GM19455 (cell line): Measurements from ENCODE around the gene ESR2.
"Not testable (repeated sequence)": the region's sequence is repeated elsewhere in the genome, so short reads cannot be mapped to it uniquely, and the experiment has no call there.

Experiments used
- ATAC-seq: cut with Tn5 transposase; IDR thresholded peaks from one replicate; pipeline ENCODE4 v1.9.1; 2021; ENCODE audit not compliant: unreplicated experiment

The ESR2 gene

DNA sequence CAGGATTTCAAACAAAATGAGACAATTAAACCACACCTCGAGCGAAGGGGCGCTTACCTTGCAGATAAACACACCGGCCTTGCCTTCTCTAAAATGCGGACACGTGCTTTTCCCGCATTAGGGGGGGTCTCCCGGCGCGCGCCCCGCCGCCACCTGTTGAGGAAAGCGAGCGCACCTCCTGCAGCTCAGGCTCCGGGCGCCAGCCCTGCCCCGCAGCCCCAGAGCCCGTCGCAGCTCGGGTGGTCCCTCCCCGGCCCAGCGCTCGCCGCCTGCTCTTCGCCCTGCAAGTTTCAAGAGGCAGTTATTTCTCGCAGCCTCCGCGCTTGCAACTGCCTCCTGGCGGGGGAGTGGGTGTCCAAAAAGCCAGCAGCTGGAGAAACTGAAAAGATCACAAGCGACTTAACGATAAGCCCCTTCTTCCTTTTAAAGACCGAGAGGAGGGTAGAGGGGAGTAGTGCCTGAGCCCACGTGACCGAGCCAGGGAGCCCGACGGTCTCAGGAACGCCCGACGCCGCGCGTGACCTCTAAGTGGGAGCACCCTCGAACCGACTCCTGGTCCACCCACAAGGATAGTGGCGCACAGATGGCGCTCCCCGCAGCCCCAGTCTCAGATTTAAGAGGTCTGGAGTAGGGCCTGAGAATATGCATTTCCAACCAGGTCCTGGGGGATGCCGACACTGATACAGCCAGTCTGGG is at the start of gene ESR2:
Gene ESR2, minus strand, starts transcription at position 396 of the 696 bp plus-strand sequence. CDS start 11,386 bp downstream, outside the sequence.
- ATAC-seq, result peak; percentile 32

DNA sequence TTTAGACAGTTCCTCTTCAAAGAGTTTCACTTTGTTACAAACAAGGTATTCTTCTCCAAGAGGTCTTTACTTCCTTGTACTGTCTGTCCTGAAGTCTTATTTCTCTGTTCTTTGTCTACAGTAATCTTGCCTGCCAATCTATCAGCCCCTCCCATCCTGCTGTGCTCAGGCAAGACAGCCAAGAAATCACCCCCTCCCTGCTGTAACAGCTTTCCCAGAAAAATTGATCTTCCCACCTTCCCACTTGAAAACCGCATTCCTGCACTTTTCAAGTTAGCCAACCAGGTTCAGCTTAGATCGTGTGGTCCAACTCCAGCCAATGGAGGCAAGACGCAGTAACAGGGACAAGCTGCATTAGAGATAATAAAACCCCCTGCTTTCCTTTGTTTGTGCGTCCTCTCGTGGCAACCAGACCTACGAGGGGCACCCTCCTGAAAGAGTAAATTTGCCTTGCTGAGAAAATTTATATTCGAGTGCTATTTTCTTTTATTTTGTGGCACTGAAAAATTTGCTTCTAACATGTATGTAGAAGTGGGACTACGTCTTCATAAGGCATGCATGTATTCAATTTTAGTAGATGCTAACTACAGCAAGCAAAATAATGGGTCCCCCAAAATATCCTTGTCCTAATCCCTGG is 46.5 kb upstream of the ESR2 start:
- ATAC-seq, result no peak

DNA sequence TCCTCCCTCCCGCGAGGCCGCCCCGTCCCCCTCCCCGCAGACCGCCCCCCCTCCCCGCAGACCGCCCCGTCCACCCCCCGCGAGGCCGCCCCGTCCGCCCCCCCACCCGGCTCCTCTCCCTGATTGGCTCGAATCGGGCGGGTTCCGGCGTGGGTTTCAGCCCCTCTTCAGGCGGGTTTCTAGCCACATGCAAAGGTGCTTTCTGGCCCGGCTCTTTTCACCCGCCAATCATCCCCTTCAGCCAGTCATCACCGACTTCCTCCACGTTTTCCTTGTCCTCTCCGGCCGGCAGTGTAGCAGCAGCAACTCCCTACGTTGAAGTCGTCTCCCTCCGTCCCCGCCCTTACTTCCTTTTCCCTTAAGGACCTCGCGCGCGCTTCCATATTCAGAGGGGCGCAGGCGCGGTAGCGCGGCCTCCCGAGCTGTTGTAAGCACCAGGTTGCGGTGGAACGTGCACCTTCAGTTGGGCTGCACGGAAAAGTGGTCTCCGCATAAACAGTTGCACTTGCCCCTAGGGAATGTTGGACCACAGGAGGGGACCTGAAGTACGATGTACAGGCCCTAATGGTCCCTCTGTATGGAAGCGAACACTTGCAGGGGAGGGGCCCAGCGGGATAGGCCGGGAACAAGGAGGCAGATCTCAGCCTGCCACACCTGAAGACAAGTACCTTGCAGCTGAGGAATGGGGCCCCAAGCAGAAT is 44.6 kb upstream of the ESR2 start:
- ATAC-seq, result peak; percentile 84

DNA sequence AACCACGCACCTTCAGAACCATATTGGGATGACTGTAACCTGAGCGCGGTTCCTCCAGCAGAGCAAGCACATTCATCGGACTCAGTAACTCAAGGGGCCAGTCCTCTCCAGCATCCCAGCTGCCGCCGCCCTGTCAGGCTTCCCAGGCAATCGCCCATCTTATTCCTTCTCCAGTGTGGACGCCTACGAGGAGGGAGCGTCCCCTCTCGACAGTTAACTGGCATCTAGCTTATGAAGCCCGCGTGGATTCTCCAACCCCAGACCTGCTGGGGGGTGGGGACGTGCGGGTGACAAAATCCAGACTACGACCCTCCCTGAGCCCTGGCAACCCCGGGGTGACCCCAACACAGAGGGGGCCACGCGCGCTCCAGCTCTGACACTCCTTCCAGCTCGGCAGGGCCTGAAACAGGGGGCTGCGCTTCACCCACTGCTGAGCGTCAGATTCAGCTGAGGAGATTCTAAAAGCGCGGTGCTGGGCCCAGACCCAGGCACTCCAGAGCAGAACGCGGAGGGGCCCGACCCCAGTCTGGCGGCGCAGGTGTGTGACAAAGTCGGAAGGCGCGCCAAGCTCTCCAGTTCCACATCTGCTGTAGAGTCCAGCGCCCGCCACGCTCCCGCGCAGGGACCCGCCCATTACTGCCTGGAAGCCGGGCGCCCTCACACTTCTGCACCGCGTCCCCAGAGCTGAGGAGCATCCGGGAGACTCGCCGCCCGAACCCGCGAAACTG is 43.9 kb upstream of the ESR2 start:
- peak; percentile 51 for ATAC-seq

DNA sequence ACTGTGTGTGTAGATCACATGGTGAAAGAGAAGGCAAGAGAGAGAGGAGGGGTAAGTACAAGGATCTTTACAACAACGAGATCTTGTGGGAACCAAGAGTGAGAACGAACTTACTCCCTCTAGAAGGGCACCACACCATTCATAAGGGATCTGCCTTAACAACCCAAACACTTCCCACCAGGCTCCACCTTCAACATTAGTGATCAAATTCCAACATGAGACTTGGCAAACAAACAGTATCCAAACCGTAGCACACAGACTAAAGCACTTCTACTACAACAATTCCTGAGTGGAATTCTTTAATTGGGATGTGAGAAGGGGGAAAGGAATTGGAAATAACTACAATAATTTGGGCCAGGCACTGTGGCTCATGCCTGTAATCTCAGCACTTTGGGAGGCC is 35.0 kb upstream of the ESR2 start:
- ATAC-seq, result no peak

DNA sequence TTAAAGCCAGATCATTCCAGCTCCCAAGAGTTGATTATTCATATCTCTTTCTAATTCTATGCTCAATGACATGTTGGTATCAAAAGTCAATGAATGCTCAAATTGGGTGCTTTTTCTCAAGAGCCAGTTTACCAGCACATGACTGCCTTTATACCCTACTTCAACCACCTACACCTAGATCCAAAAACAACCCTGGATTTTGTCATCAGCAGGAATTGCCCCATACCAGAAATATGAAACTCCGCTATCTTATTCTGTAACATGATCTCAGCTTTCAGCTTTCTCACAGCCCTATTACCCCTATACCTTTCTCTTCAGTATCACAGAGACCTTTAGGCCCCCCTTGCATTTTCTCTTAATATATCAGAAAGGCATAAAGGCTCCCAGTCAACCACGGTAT is 32.3 kb upstream of the ESR2 start:
- ATAC-seq, result no peak

DNA sequence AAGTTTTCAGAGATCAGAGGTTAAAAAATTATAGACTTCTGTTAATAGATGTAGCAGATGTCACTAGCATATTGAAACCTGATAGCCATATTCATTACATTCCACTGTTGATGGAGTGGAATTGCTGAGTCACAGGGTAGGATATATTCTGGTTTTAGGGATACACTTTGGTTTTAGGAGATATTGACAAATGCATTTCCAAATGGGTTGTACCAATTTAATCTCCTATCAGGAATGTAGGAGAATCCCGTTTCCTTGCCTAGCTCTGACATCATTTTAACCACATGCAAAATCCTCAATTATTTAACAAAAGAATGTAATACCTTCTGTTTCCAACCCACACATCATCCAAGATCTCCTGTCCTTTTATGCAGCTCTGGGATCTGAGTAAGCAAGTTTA is 30.7 kb upstream of the ESR2 start:
- no peak for ATAC-seq

DNA sequence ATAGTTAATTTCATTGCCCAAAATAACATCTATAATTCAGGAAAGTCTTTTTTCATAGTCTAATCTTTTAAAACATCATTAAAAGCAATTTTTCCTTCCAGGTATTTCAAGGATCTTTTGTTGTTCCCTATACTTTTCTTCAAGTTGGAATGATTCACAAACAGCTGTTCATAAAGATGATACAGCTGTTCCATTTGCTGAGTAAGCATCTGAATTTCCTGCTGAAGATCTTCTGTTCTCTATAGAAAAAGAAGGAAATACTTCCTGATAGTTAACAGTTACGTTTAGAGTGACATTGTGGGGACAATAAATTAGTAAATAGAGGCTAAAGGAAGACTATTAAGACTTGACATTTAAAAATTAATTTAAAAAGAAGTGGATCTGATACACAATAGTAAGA is 30.3 kb upstream of the ESR2 start:
- no peak for ATAC-seq

DNA sequence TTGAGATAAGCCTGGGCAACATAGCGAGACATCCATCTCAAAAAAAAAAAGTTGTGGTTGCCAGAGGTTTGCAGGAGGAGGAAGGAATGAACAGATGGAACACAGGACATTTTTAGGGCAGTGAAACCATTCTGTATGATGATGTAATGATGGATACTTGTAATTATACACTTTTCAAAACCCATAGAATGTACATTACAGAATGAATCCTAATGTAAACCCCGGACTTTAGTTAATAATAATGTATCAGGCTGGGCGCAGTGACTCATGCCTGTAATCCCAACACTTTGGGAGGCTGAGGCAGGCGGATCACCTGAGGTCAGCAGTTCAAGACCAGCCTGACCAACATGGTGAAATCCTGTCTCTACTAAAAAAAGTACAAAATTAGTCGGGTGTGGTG is 26.2 kb upstream of the ESR2 start:
- ATAC-seq, result not testable (repeated sequence)

DNA sequence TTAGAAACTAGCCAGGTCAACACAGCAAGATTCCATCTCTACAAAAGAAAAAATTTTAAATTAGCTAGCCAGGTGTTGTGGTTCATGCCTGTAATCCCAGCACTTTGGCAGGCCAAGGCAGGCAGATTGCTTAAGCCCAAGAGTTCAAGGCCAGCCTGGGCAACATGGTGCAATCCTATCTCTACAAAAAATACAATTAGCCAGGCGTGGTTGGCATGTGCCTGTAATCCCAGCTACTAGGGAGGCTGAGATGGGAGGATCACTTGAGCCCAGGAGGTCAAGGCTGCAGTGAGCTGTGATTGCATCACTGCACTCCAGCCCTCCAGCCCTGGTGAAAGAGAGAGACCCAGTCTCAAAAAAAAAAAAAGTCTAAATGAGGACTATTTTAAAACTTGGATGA is 24.5 kb upstream of the ESR2 start:
- not testable (repeated sequence) for ATAC-seq

DNA sequence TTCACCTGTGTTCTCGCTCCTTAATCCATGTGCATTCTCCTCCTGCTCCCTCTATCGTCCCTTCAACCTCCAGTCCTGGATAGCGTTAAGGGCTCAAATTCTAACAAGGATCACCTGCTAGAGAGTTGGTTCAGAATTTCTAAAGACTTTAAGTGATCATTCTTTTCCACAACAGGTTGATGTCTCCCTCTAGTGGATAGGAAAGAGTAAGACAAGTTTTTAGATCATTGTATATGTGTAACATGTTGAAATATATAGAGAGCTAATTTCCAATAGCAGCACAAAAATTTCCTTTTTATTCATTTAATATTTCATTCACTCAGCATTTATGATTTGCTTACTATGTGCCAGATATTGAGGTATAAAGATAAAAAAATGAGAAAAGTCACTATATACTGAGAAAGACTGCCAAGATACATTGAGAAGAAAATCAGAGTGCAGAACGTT is 9.3 kb upstream of the ESR2 start:
- no peak for ATAC-seq

DNA sequence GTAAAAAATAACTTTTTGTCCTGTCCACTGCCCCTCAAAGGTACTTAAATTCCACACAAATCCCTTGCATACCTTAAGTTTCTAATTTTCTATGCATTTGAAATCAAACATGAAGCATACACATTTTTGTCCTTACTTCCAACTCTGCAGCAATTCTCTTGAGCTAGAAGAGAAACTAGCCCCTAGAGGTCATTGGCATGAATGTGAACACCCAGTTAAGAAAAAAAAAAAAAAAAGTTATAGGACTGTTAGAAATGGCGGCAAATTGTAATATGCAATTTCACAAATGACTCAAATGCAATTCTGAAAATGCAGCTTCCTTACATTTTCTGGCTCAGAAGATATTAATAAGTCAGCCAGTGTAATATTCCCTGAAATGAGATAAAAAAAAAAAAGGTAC is 4.6 kb upstream of the ESR2 start:
- ATAC-seq, result no peak

DNA sequence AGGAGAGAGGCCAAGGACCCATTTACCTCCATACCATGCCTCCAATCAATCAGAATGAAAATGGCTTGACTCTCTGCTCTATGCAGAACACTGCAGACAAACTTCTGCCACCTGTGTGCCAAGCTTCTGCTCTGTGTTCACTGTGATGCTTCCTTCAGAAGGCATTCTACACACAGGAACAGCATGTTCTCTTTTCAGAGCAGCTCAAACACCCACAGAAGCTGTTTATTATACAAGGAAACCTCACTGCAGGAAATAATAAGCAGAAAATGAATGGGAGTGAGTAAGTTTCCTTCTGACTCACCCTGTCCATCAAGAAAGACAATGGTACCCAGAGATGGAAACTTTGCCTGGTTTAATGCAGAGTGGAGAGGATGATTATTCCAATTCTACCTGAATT is 2.4 kb upstream of the ESR2 start:
- no peak for ATAC-seq

DNA sequence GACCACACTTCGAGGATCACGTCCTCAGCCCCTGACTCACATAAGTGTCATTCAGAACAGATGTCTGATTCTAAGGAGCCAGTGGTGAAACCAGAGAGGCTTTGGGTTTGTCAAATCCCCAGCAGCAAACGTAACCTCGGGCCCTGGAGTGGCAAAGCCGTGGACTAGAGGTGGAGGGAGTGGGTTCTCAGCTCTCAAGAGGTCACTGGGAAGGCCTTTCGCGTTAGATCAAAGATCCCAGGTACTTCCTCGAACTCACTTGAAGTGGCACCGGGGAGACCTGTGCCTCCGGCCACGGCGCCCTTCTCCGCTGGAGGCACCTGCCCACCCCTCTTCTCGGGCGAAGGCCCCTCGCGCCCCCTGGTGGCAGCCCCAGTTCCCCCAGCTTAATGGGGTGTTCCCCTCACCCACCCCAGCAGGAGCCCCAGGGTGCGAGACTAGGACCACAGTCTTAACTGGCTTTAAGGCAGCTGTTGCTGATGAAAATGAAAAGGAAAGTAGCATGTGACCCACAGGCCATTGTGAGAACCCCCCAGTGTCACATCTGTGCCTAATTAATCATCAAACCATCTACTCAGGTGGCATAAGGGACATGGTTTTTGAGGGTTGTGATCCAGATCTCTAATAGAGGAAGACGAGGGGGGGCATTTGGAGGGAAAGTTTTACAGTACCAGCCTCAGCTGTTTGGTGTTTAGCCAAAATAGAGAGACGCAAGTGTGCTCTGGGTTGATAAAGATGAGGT is 672 bp upstream of the ESR2 start:
- peak; percentile 83 for ATAC-seq

DNA sequence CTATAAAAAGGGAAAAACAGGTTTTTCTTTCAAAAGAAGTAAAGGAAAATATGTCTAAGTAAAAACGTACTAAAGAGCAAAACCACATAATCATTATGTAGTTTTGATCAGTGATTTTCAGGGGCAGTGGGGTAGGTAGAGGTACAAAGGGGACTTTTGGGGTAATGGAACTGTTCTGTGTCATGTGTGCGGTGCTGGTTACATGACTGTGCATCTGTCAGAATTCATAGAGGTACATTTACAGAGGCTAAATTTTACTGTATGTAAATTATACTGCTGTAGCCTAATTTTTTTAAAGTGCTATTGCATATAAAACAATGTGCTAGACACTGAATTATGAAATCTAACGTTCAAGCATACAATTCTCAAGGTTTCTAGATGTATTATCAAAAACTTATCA is 2.0 kb downstream of the ESR2 start:
- ATAC-seq, result no peak

DNA sequence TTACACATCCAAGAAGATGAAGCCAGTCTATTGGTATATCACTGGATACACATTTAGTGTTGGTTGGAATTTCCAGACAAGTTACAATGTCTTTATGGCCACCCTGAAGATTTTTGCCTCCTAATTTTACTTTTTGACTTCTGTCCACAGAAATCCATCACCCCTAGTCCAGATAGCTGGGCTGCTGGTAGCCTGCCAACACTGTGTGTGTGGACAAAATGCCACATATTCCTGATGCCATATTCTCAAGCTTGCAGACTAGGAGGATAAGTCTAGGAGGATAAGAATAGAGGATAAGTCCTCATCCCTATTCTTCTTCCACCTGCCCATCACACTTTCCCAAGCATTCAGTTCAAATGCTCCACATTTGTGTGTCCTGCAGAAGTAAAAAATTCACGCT is 4.6 kb downstream of the ESR2 start:
- ATAC-seq, result no peak

DNA sequence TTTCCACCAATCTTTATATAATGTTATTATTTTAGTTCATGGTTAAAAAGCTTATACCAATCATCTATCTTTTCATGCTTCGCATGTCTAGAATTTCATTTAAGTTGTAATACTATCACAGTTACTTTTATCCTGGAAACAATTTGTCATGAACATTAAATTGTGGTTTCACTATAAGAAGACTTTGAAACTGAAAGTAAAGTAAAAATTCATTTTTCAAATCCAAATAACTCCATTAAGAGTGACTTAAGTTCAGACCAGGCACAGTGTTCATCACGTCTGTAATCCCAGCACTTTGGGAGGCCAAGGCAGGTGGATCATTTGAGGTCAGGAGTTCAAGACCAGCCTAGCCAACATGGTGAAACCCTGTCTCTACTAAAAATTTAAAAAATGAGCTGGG is 12.4 kb downstream of the ESR2 start:
- ATAC-seq, result no peak

DNA sequence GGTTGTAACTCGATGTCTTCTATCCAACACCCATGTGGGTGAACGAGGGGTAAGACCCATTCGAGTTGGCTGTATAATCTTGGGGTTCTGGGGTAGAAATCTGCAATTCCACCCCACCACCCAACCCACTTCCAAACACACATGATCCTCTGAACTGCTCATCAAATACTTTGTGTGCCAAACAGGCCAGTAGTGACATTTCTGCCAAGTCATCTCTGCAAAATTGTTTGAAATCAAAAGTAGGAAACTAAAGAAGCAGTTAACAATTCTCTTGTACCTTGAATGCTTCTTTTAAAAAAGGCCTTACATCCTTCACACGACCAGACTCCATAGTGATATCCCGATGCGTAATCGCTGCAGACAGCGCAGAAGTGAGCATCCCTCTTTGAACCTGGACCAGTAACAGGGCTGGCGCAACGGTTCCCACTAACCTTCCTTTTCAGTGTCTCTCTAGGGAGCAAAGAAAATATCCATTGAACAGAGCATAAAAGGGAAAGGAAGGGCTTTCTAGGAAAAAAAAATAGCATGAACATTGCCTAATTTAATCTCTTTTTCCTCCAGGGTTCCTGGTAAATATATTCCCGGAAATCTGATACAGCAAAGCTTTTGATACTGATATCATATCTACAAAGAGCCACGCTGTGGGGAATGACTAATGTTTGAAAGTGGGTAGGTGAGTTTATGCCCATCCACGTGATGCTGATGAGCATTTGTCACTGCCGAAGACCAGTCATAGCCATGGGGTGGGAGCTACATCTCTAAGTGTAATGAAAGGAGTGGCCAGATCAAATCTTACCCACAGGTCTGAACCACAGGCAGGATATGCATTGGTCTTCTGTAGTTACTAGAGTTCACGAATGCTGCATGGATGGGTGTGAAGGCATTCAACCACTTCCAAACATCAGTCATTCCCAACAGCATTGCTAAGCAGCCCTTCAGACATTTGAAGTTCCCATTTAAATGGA is 14.2 kb downstream of the ESR2 start:
- no peak for ATAC-seq

DNA sequence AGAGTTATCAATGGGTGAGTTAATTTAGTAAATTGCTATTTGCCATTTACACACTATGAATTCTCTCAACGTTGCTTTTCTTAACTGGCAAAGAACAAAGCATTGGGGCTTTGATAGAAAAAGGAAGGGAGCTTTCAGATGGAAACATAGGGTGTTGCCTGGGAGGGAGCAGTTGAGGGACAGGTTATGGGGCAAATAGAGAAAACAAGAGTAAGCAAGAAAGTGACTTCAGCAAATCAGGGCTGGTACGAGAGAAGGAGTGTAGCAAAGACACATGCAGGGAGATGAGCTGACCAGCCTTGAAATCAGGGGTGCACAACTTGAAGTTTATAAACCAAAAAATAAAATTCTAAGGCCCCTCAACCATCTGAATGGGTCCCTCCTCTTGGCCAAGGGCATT is 15.7 kb downstream of the ESR2 start:
- no peak for ATAC-seq

DNA sequence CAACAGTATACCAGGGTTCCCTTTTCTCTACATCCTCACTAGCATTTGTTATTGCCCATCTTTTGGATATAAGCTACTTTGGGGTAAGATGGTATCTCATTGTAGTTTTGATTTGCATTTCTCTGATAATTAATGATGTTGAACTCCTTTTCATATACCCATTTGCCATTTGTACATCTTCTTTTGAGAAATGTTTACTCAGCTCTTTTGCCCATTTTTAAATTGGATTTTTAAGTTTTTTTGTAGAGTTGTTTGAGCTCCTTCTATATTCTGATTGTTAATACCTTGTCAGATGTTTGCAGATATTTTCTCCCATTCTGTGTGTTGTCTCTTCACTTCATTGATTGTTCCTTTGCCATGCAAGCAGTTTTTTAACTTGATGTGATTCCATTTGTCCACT is 22.2 kb downstream of the ESR2 start:
- ATAC-seq, result no peak
